ENCODE data around the gene FAM3C. TPM values are rescaled to one million over a fixed set of nuclear protein-coding genes. Genes with fewer than 3 reads are reported as not detected.

The FAM3C gene
- total and polyA plus RNA-seq, 8 donors, result 15.2 to 147 (median 26.0) TPM

DNA sequence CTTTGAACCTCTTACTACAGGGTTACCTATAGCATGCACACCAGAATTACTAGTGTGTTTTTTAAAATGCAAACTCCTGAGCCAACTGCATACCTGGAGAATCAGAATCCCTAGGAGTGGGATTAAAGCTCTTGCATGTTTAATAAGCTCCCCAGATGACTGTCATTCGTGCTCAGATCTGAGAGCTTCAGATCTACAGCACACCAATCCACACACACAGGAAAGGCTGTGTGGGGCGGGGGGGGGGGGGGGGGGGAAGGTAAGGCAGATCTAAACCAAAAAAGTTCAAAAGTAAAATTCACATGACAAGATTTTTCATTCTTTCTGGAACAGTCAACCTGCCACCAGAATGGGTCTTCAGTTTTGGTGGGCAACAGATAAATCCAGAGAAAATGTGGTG is 5.5 kb downstream of the FAM3C start:
- WGBS, 5 donors, result 30 to 70% (median 39%) methylated on average over 2 of the region's 2 CpGs
- H3K4me3 ChIP-seq, result no peak overlapping the region
- DNase-seq, result no peak
- TF ChIP-seq EP300 (IDR thresholded peaks at IDR 0.05) (no peak), POLR2A (IDR thresholded peaks at IDR 0.05) (no peak), POLR2AphosphoS5 (IDR thresholded peaks at IDR 0.05) (no peak)
- TF ChIP-seq, protein P1, sequence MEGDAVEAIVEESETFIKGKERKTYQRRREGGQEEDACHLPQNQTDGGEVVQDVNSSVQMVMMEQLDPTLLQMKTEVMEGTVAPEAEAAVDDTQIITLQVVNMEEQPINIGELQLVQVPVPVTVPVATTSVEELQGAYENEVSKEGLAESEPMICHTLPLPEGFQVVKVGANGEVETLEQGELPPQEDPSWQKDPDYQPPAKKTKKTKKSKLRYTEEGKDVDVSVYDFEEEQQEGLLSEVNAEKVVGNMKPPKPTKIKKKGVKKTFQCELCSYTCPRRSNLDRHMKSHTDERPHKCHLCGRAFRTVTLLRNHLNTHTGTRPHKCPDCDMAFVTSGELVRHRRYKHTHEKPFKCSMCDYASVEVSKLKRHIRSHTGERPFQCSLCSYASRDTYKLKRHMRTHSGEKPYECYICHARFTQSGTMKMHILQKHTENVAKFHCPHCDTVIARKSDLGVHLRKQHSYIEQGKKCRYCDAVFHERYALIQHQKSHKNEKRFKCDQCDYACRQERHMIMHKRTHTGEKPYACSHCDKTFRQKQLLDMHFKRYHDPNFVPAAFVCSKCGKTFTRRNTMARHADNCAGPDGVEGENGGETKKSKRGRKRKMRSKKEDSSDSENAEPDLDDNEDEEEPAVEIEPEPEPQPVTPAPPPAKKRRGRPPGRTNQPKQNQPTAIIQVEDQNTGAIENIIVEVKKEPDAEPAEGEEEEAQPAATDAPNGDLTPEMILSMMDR (IDR thresholded peaks at IDR 0.05), result no peak
- H3K36me3 ChIP-seq, result no peaks in the 10 kb centered on the region
- no peaks in the 10 kb centered on the region for H3K27me3 ChIP-seq
- no peaks in the 10 kb centered on the region for H3K9me3 ChIP-seq
- no peak overlapping the region for H3K27ac ChIP-seq
- intact Hi-C loops (cut with DNase I; ENCODE audit: low total_unique reads), result no loop called here
- H3K4me1 ChIP-seq, result peaks cover 0 to 70% (median 39%) of the 10 kb centered on the region in 4 donors

DNA sequence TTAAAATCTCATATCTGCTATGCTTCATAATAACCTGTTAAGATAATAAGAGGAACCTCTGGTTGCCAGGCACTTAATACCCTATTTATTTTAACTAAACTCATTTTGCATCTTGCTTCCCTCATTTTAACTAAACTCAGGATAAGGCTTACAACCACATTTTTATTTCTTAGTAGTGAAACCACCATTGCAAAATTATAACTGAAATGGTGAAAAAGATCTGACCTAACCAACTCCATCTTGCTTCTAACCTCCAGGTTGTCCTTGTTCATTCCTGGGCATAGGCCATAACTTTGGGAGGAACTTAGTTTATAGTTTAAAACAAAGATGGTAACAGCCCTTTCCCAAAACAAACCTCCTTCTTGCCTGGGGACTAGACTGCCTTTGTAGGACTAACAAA is 6.0 kb downstream of the FAM3C start:
- no peaks in the 10 kb centered on the region for H3K27me3 ChIP-seq
- peaks cover 0 to 72% (median 43%) of the 10 kb centered on the region in 4 donors for H3K4me1 ChIP-seq
- TF ChIP-seq, protein P1 (IDR thresholded peaks at IDR 0.05), result no peak
- no peak overlapping the region for H3K4me3 ChIP-seq
- no peaks in the 10 kb centered on the region for H3K9me3 ChIP-seq
- no peaks in the 10 kb centered on the region for H3K36me3 ChIP-seq
- no peak overlapping the region for H3K27ac ChIP-seq
- no peak for DNase-seq
- intact Hi-C loops (cut with DNase I; ENCODE audit: low total_unique reads), result no loop called here

DNA sequence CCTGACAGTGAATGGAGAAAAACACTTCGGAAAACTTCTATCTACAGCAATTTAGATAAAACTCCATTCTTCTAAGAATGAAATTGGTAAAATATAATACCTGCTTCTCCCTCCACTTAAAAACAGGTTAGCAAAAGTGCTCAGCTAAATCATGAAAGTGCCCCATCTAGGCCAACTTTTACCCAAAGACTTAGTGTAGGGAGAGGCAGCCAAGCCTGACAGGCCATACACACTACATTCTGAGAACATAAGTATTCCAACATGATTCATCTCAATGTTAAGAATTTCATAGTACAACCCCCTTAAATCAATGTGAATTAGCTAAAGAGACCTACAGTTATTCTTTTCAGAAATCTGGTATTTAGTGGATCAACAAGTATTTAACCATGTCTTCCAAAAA is 7.2 kb downstream of the FAM3C start:
- Histone ChIP-seq H3K27me3 (no peaks in the 10 kb centered on the region), H3K4me3 (no peak overlapping the region), H3K27ac (peak overlapping the region in 1 of 5 donors; percentile 23), H3K9me3 (no peaks in the 10 kb centered on the region), H3K36me3 (no peaks in the 10 kb centered on the region), H3K4me1 (peaks cover 0 to 74% (median 40%) of the 10 kb centered on the region in 4 donors)
- intact Hi-C loops (cut with DNase I; ENCODE audit: low total_unique reads), result no loop called here
- no peak for DNase-seq
- TF ChIP-seq POLR2A (IDR thresholded peaks at IDR 0.05) (no peak), POLR2AphosphoS5 (IDR thresholded peaks at IDR 0.05) (no peak), EP300 (IDR thresholded peaks at IDR 0.05) (no peak)
- TF ChIP-seq, protein P1 (IDR thresholded peaks at IDR 0.05), result no peak
- 80 to 100% (median 94%) methylated on average over 1 of the region's 1 CpG for WGBS, 5 donors

DNA sequence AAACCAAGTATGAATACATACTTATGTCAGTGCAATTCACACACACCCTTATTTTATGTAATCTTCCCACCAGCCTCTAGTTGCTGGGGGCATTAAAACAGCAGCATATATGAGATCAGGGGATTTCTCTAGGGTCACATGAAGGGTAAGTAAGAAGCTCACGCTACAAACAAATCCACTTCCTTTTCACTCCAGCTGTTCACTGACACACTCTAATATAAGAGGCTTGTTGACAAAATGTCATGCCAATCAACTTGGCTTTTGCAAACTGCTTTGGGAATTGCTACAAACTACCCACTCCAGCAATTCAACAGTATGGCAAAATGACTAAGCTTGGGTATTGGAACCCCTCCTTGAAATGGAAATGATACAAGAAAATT is 10.3 kb downstream of the FAM3C start:
- intact Hi-C loops (cut with DNase I; ENCODE audit: low total_unique reads), result no loop called here
- no peak for TF ChIP-seq POLR2A (IDR thresholded peaks at IDR 0.05)
- TF ChIP-seq, protein P1 (IDR thresholded peaks at IDR 0.05), result no peak
- peak in 1 of 2 donors; percentile 67 for DNase-seq
- Histone ChIP-seq H3K27me3 (no peaks in the 10 kb centered on the region), H3K27ac (peak overlapping the region; percentile 56 to 81 (median 70)), H3K4me3 (no peak overlapping the region), H3K36me3 (no peaks in the 10 kb centered on the region), H3K4me1 (peaks cover 0 to 91% (median 43%) of the 10 kb centered on the region in 4 donors), H3K9me3 (no peaks in the 10 kb centered on the region)
- WGBS, 5 donors, result 8 to 35% (median 13%) methylated on average over 1 of the region's 1 CpG

Data from stomach (tissue), 9 donors.